Placental pericyte (primary cell): ENCODE results near the gene SLC7A8. TPM values are rescaled to one million over a fixed set of nuclear protein-coding genes. Genes with fewer than 3 reads are reported as not detected.

Source experiments
- small RNA-seq: library from RNA; depleted of rRNA; stranded (forward); fragments of <200 nt; gene quantifications from one replicate; pipeline ENCODE3, GENCODE V24; 2012; ENCODE audit warnings: low replicate concordance
- total RNA-seq: library from RNA; depleted of rRNA; stranded (reverse); fragments of >200 nt; gene quantifications from 2 replicates; pipeline ENCODE4 v1.2.3, GENCODE V29; 2012

Gene SLC7A8
- 1.1 TPM in 2 replicates for total RNA-seq

GRCh38 chr14:23183479-23183878 is at the start of gene SLC7A8:
Gene SLC7A8 (minus strand): TSS chr14:23183660. CDS start chr14:23182914, 746 bp downstream.

GRCh38 chr14:23118506-23119362 is 64.7 kb downstream of the SLC7A8 start, which contains the start of gene CEBPE:
Gene CEBPE (minus strand): TSS chr14:23119255. CDS start chr14:23119091, 164 bp downstream.

GRCh38 chr14:23104591-23105347 is 78.7 kb downstream of the SLC7A8 start, which contains the start of gene CIROP:
Gene CIROP (minus strand): TSS chr14:23104989. CDS start chr14:23104920, 69 bp downstream.

GRCh38 chr14:23095196-23096108 is 88.0 kb downstream of the SLC7A8 start, which contains the start of gene C14orf119:
Gene C14orf119 (plus strand): TSS chr14:23095505. CDS start chr14:23097659, 2,154 bp downstream.

GRCh38 chr14:23094666-23095195 is 88.7 kb downstream of the SLC7A8 start, which contains the start of gene ACIN1:
Gene ACIN1 (minus strand): TSS chr14:23095136. CDS start chr14:23095112, 24 bp downstream.

Small RNAs within 50 kb of the gene (small RNA-seq; reads per million reads assigned to genes)
- gene AL049829.1 (not detected), gene RNU6-1138P (not detected)

Other genes with a start within 250 kb of the SLC7A8 start
- 19.7 and 32.2 TPM in 2 replicates for gene HAUS4, start 226.6 kb downstream of the SLC7A8 start, total RNA-seq
- 50.4 and 91.7 TPM in 2 replicates for gene AJUBA, start 201.1 kb downstream of the SLC7A8 start, total RNA-seq
- gene C14orf93, start 173.5 kb downstream of the SLC7A8 start, total RNA-seq = 6.2 and 6.6 TPM in 2 replicates
- 156 and 197 TPM in 2 replicates for gene PSMB5, start 148.8 kb downstream of the SLC7A8 start, total RNA-seq
- gene PSMB11, start 141.4 kb downstream of the SLC7A8 start, total RNA-seq = not detected in 2 replicates
- 3.1 and 9.2 TPM in 2 replicates for gene CDH24, start 126.1 kb downstream of the SLC7A8 start, total RNA-seq
- 73.5 and 107 TPM in 2 replicates for gene ACIN1, start 88.5 kb downstream of the SLC7A8 start, total RNA-seq
- gene C14orf119, start 88.2 kb downstream of the SLC7A8 start, total RNA-seq = 35.7 and 41.2 TPM in 2 replicates
- not detected in 2 replicates for gene CIROP, start 78.7 kb downstream of the SLC7A8 start, total RNA-seq
- gene CEBPE, start 64.4 kb downstream of the SLC7A8 start, total RNA-seq = not detected in 2 replicates
- not detected in 2 replicates for gene RNF212B, start 54.3 kb upstream of the SLC7A8 start, total RNA-seq
- gene HOMEZ, start 102.5 kb upstream of the SLC7A8 start, total RNA-seq = 4.4 and 13.8 TPM in 2 replicates
- 4.4 and 5.0 TPM in 2 replicates for gene PPP1R3E, start 119.2 kb upstream of the SLC7A8 start, total RNA-seq
- gene BCL2L2, start 123.2 kb upstream of the SLC7A8 start, total RNA-seq = 18.4 and 21.6 TPM in 2 replicates
- gene PABPN1, start 137.8 kb upstream of the SLC7A8 start, total RNA-seq = 43.1 and 64.4 TPM in 2 replicates
- 7.3 and 7.7 TPM in 2 replicates for gene SLC22A17, start 169.2 kb upstream of the SLC7A8 start, total RNA-seq
- 1.5 and 3.3 TPM in 2 replicates for gene EFS, start 181.5 kb upstream of the SLC7A8 start, total RNA-seq
- gene IL25, start 189.1 kb upstream of the SLC7A8 start, total RNA-seq = not detected in 2 replicates
- not detected in 2 replicates for gene CMTM5, start 193.4 kb upstream of the SLC7A8 start, total RNA-seq
- gene MYH6, start 224.6 kb upstream of the SLC7A8 start, total RNA-seq = not detected in 2 replicates